ENCODE results near the gene SFTA2. TPM values are rescaled to one million over a fixed set of nuclear protein-coding genes. Genes with fewer than 3 reads are reported as not detected.

SFTA2 gene
- total and polyA plus RNA-seq, 7 donors: 3.6 TPM; not detected in 6

- Histone ChIP-seq H3K27ac (no peak overlapping the region), H3K4me3 (no peak overlapping the region), H3K36me3 (peaks cover 9 to 59% (median 26%) of the 10 kb centered on the region in 4 donors), H3K9me3 (no peaks in the 10 kb centered on the region), H3K4me1 (peaks cover 0 to 25% (median 21%) of the 10 kb centered on the region in 4 donors), H3K27me3 (no peaks in the 10 kb centered on the region)
- TF ChIP-seq POLR2A (IDR thresholded peaks at IDR 0.05): no peak
- TF ChIP-seq CTCF (IDR thresholded peaks at IDR 0.05): no peak
- no peak for TF ChIP-seq POLR2AphosphoS5 (IDR thresholded peaks at IDR 0.05)
- TF ChIP-seq EP300 (IDR thresholded peaks at IDR 0.05): no peak
- 92 to 94% methylated on average over 7 of the region's 7 CpGs for WGBS, 2 donors
- DNase-seq: no peak
- intact Hi-C loops (cut with DNase I): no loop called here
Measured at GRCh38 chr6:30917041-30917440, 14.9 kb downstream of the SFTA2 start.

GRCh38 chr6:30915591-30915946 lies 16.4 kb downstream of the SFTA2 start:
- peaks cover 0 to 25% (median 21%) of the 10 kb centered on the region in 4 donors for H3K4me1 ChIP-seq
- intact Hi-C loops (cut with DNase I): loop anchor here (2.0 kb wide), 2 partner anchors 39 to 157 kb away; no protein-coding TSS in a partner anchor
- TF ChIP-seq EP300 (IDR thresholded peaks at IDR 0.05) (no peak), POLR2AphosphoS5 (IDR thresholded peaks at IDR 0.05) (no peak), POLR2A (IDR thresholded peaks at IDR 0.05) (no peak), CTCF (IDR thresholded peaks at IDR 0.05) (peak; percentile 52 to 72 (median 56))
- H3K4me3 ChIP-seq: no peak overlapping the region
- peak overlapping the region; percentile 91 to 95 (median 92) for H3K27ac ChIP-seq
- no peaks in the 10 kb centered on the region for H3K9me3 ChIP-seq
- H3K27me3 ChIP-seq: no peaks in the 10 kb centered on the region
- DNase-seq: no peak
- WGBS, 2 donors: 34 to 36% methylated on average over 5 of the region's 5 CpGs
- peaks cover 10 to 59% (median 23%) of the 10 kb centered on the region in 4 donors for H3K36me3 ChIP-seq

GRCh38 chr6:30914854-30915590 lies 16.9 kb downstream of the SFTA2 start:
- Histone ChIP-seq H3K27me3 (no peaks in the 10 kb centered on the region), H3K36me3 (peaks cover 7 to 59% (median 23%) of the 10 kb centered on the region in 4 donors), H3K9me3 (no peaks in the 10 kb centered on the region), H3K4me3 (peak overlapping the region; percentile 46 to 65 (median 56)), H3K4me1 (peaks cover 0 to 25% (median 21%) of the 10 kb centered on the region in 4 donors), H3K27ac (peak overlapping the region; percentile 91 to 95 (median 92))
- TF ChIP-seq CTCF (IDR thresholded peaks at IDR 0.05): no peak
- no peak for TF ChIP-seq POLR2A (IDR thresholded peaks at IDR 0.05)
- TF ChIP-seq EP300 (IDR thresholded peaks at IDR 0.05): no peak
- no peak for TF ChIP-seq POLR2AphosphoS5 (IDR thresholded peaks at IDR 0.05)
- intact Hi-C loops (cut with DNase I): loop anchor here (1.0 to 2.0 kb wide), 3 partner anchors 38 to 158 kb away; no protein-coding TSS in a partner anchor
- no peak for DNase-seq
- WGBS, 2 donors: 23 to 59% methylated on average over 17 of the region's 17 CpGs

GRCh38 chr6:30914076-30914853 lies 17.7 kb downstream of the SFTA2 start, which contains the start of gene VARS2:
Gene VARS2 (plus strand): TSS chr6:30914238. CDS start chr6:30914837, 599 bp downstream.
- TF ChIP-seq EP300 (IDR thresholded peaks at IDR 0.05): peak in 1 of 4 donors; percentile 24
- peak; percentile 63 to 79 for TF ChIP-seq POLR2A (IDR thresholded peaks at IDR 0.05)
- peak; percentile 64 to 92 (median 90) for TF ChIP-seq POLR2AphosphoS5 (IDR thresholded peaks at IDR 0.05)
- peak in 2 of 4 experiments; percentile 24 to 34 for TF ChIP-seq CTCF (IDR thresholded peaks at IDR 0.05)
- Histone ChIP-seq H3K27me3 (no peaks in the 10 kb centered on the region), H3K36me3 (peaks cover 7 to 59% (median 22%) of the 10 kb centered on the region in 4 donors), H3K4me1 (peaks cover 0 to 26% (median 22%) of the 10 kb centered on the region in 4 donors), H3K4me3 (peak within 1 kb of the TSS; percentile 46 to 65 (median 56)), H3K9me3 (no peaks in the 10 kb centered on the region), H3K27ac (peak within 1 kb of the TSS; percentile 91 to 95 (median 92))
- DNase-seq: peak; percentile 96
- intact Hi-C loops (cut with DNase I): loop anchor here (1.0 to 2.0 kb wide), 3 partner anchors 37 to 159 kb away; no protein-coding TSS in a partner anchor
- WGBS, 2 donors: 1% methylated on average over 52 of the region's 52 CpGs

Measured in sigmoid colon (tissue), 7 donors.